Limb (tissue), 2 donors: ENCODE results near the gene CFAP20DC.
"Not testable (repeated sequence)": the region's sequence is repeated elsewhere in the genome, so short reads cannot be mapped to it uniquely, and the experiment has no call there.

Experiments used
- DNase-seq, 2 donors: peaks; one replicate each; pipeline ENCODE4 v3.0.0-alpha.2; 2016; ENCODE audit errors: extremely low spot score in 2 of 2

Gene CFAP20DC

DNA sequence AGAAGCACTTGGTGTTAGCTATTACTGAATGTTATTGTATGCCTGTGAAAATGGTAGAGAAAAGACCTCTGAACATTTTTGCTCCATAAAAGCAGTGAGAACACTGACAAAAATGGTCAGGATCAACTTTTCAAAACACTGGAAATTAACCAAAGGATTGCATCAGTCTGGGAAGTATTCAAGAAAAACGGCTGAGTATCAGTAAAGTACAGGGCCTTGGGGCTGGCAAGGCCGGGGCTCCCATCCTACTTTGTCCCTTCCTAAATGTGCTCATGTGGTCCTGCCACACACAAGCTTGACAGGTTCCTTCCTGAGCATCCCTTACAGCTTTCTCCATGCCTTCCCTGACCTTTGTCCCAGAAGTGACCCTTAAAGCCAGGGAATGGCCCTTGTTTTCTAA lies 84.0 kb downstream of the CFAP20DC start:
- no peak for DNase-seq

- no peak for DNase-seq
Observed at GRCh38 chr3:58963928-58964503, 85.8 kb downstream of the CFAP20DC start.

- no peak for DNase-seq
Observed at GRCh38 chr3:58962816-58963215, 87.0 kb downstream of the CFAP20DC start.

DNA sequence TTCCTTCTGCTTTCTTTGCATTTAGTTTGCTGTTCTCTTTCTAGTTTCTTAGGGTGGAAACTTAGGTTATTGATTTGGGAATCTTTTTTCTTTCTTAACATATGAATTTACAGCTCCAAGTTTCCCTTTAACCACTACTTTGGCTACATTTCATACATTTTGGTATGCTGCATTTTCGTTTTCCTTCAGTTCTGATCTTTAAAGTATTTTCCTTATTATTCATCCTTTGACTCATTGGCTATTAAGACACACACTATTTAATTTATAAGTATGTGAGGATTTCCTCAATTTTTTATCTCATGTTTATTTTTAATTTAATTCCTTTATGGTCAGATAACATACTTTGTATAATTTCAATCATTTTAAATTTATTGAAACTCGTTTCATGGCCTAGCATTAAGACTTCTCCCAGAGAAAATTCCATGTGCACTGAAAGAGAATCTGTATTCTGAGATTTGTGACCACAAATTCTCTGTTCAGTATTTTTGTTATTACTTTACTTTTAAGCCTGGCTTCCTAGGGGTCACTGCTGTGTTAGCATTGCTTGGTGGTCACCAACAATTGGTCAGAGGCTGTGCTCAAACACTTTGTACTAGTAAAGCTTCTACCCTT lies 87.7 kb downstream of the CFAP20DC start:
- no peak for DNase-seq

DNA sequence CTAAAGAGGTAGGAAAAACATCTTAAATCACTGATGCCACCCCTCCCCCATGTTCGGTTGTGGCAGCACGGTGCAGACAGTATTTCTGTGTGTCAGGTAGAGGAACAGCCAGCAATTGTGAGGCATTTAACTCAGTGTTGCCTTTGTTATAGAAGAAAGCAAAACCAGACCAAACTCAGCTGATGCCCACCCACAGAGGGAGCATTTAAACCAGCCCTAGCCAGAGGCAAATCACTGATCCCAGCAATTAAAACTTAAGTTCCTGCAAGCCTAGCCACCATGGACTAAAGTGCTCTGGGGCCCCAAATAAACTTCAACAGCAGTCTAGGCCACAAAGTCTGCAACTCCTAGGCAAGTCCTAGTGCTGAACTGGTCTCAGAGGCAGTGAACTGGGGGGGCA lies 94.5 kb downstream of the CFAP20DC start:
- DNase-seq: no peak

GRCh38 chr3:58953288-58953687 lies 96.5 kb downstream of the CFAP20DC start:
- no peak for DNase-seq

- no peak for DNase-seq
Observed at GRCh38 chr3:58952128-58952917, 97.5 kb downstream of the CFAP20DC start.

- no peak for DNase-seq
Observed at GRCh38 chr3:58948018-58948417, 101.8 kb downstream of the CFAP20DC start.

- no peak for DNase-seq
Observed at GRCh38 chr3:58946875-58947274, 103.0 kb downstream of the CFAP20DC start.

DNA sequence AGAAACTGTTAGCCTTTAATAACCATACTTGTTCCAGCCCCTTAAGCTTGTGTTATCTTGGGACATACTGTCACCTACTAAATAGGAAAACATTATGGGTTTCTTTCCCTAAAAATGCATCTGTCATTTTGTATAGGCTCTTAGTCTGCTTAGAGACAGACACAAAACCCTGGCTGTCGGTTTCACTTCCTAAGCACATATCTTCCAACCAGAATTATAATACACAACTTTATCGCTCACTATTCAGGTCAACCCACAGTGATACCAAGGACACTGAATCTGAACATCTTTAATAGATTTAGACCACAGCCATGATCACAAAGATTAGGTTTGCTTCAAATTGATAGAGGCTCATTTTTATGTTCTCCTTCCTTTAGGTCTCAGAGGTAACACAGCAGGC lies 111.8 kb downstream of the CFAP20DC start:
- DNase-seq: no peak

DNA sequence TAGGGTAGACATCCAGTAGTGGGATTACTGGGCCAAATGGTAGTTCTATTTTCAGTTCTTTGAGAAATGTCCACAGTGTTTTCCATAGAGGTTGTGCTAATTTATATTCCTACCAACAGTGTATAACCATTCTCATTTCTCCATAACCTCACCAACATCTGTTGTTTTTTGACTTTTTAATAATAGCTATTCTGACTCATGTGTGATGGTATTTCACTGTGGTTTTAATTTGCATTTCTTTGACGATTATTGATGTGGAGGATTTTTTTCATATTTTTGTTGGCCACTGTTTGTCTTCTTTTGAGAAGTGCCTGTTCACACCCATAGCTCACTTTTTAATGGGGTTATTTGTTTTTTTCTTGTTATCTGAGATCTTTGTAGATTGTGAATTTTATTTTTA lies 125.2 kb downstream of the CFAP20DC start:
- DNase-seq: no peak

DNA sequence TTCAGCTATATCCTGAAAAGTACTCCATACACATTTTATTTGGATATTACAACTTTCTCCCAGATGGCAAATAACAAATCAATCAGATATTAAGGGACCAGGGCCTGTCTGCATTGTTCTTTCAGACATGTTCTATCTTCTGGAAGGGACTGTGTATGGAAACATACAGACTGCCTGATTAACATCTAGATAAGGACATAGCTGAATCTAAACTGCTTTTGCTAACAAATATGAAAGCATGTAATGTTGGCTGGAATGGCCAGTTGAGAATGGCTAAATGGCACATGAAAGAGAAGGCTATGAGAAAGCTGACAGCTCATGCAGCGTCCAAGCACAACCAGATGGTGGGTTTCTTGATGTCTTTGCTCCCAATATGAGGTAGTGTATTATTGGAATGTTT lies 149.4 kb downstream of the CFAP20DC start:
- no peak for DNase-seq

- DNase-seq: no peak
Observed at GRCh38 chr3:58899953-58900298, 149.9 kb downstream of the CFAP20DC start.

- peak; percentile 27 to 48 for DNase-seq
Observed at GRCh38 chr3:58899159-58899952, 150.5 kb downstream of the CFAP20DC start.

GRCh38 chr3:58898513-58898912 lies 151.3 kb downstream of the CFAP20DC start:
- no peak for DNase-seq

- no peak for DNase-seq
Observed at GRCh38 chr3:58897646-58898045, 152.2 kb downstream of the CFAP20DC start.

DNA sequence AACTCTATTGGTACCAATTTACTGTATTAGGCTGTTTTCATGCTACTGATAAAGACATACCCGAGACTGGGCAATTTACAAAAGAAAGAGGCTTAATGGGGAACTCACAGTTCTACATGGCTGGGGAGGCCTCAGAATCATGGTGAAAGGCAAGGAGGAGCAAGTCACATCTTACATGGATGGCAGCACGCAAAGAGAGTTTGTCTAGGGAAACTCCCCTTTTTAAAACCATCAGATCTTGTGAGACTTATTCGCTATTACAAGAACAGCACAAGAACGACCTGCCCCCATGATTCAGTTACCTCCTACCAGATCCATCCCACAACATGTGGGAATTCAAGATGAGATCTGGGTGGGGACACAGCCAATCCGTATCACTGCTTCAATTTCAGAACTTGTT lies 154.1 kb downstream of the CFAP20DC start:
- not testable (repeated sequence) for DNase-seq

- not testable (repeated sequence) for DNase-seq
Observed at GRCh38 chr3:58892526-58892925, 157.3 kb downstream of the CFAP20DC start.

DNA sequence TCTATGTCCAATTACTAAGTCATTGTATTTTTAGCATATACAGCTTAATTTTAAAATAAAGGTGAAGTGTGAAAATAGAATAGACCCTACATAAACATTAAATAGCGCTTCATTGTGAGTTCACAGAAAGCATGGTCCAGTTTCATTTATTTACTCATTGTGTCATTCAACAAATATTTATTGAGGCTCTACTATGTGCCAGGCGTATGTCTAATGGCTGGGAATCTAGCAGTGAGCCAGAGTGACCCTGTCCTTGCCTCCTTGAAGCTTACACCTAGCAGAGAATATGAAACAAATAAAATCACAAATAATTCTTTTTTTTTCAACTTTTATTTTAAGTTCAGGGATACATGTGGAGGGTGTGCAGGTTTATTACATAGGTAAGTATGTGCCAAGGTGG lies 161.7 kb downstream of the CFAP20DC start:
- no peak for DNase-seq

- no peak for DNase-seq
Observed at GRCh38 chr3:58884453-58884852, 165.4 kb downstream of the CFAP20DC start.

DNA sequence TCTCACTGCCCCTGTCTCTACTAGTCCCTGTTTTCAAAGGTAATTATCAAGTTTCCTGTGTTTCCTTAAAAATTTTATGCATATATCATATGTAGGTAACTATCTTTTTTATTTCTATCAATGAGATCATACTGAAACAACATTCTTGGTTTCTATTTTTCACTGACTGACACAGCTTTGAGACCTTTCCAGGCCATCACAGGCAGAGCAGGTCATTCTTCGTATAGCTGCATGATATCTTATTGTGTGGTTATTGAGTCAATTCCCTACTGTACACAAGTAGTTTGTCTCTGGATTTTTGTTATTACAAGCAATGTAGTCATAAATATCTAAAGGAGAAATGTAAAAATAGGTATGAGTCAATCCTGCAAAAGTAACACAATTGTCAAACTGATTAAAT lies 169.6 kb downstream of the CFAP20DC start:
- DNase-seq: no peak

GRCh38 chr3:58874795-58875194 lies 175.0 kb downstream of the CFAP20DC start:
- no peak for DNase-seq
